ENCODE data around the gene ZNF783.
"Not testable (repeated sequence)": the region's sequence is repeated elsewhere in the genome, so short reads cannot be mapped to it uniquely, and the experiment has no call there.

ZNF783 gene

DNA sequence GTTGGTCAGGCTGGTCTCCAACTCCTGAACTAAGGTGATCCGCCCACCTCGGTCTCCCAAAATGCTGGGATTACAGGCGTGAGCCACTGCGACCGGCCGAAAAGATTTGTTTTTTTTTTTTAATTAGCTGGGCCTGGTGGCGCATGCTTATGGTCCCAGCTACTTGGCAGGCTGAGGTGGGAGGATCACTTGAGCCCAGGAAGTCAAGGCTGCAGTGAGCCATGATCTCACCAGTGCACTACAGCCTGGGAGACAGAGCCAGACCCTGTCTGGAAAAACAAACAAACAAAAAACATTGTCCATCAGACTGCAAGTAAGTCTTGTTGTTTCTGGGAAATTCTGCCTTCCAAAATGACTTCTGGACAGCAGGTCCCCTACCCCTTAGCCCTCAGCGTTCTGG, 38.8 kb upstream of the ZNF783 start:
- TF ChIP-seq, protein P1, sequence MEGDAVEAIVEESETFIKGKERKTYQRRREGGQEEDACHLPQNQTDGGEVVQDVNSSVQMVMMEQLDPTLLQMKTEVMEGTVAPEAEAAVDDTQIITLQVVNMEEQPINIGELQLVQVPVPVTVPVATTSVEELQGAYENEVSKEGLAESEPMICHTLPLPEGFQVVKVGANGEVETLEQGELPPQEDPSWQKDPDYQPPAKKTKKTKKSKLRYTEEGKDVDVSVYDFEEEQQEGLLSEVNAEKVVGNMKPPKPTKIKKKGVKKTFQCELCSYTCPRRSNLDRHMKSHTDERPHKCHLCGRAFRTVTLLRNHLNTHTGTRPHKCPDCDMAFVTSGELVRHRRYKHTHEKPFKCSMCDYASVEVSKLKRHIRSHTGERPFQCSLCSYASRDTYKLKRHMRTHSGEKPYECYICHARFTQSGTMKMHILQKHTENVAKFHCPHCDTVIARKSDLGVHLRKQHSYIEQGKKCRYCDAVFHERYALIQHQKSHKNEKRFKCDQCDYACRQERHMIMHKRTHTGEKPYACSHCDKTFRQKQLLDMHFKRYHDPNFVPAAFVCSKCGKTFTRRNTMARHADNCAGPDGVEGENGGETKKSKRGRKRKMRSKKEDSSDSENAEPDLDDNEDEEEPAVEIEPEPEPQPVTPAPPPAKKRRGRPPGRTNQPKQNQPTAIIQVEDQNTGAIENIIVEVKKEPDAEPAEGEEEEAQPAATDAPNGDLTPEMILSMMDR (IDR thresholded peaks at IDR 0.05; ENCODE audit: low read depth, low read length), result no peak
- DNase-seq (ENCODE audit: extremely low read depth, low read depth), result no peak

GRCh38 chr7:149223761-149224160, 38.2 kb upstream of the ZNF783 start:
- no peak for DNase-seq (ENCODE audit: extremely low read depth, low read depth)
- TF ChIP-seq, protein P1 (IDR thresholded peaks at IDR 0.05; ENCODE audit: low read depth, low read length), result no peak

DNA sequence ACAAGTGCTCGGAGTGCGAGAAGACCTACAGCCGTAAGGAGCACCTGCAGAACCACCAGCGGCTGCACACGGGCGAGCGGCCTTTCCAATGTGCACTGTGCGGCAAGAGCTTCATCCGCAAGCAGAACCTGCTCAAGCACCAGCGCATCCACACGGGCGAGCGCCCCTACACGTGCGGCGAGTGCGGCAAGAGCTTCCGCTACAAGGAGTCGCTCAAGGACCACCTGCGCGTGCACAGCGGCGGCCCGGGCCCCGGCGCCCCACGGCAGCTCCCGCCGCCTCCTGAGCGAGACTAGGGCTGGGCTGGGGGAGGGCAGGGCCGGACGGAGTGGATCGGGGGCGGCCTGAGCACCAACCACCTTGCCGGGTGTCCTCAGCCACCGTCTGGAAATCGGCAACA, 37.6 kb upstream of the ZNF783 start:
- DNase-seq (ENCODE audit: extremely low read depth, low read depth), result no peak
- TF ChIP-seq, protein P1 (IDR thresholded peaks at IDR 0.05; ENCODE audit: low read depth, low read length), result no peak

- TF ChIP-seq, protein P1 (IDR thresholded peaks at IDR 0.05; ENCODE audit: low read depth, low read length), result no peak
- DNase-seq (ENCODE audit: extremely low read depth, low read depth), result no peak
These were observed 36.9 kb upstream of the ZNF783 start for GRCh38 chr7:149225106-149225505.

DNA sequence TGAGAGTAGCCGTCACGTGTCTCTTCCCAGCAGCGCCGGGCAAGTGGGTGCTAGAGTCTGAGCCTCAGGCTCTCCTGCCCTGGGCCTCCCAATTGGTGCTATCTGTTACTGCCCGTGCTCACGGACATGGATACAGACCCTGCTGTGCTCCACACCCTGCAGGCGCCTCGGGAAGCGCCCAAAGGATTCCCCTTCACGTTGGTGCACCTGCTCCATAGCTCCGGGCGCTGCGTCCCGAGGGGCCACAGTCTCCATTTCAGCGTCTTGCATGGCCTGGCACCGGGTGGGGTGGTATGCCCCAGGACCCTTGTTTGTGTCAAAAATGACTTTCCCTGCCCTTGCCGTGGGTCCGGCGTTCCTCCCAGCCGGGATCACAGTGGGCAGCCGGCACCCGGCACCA, 36.3 kb upstream of the ZNF783 start:
- TF ChIP-seq, protein P1 (IDR thresholded peaks at IDR 0.05; ENCODE audit: low read depth, low read length), result no peak
- DNase-seq (ENCODE audit: extremely low read depth, low read depth), result no peak

DNA sequence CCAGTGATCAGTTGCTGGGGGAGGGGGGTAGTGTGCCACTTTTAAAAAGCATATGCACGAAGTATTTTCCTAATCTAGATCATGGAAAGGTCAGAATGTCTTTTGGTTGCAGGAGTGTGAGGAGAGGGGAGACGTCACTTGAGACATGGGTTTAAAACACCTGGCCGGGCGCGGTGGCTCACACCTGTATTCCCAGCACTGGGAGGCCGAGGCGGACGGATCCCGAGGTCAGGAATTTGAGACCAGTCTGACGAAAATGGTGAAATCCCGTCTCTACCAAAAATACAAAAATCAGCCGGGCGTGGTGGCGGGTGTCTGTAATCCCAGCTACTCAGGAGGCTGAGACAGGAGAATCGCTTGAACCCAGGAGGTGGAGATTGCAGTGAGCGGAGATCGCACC, 35.6 kb upstream of the ZNF783 start:
- not testable (repeated sequence) for DNase-seq (ENCODE audit: extremely low read depth, low read depth)

GRCh38 chr7:149226840-149227494, 35.0 kb upstream of the ZNF783 start:
- TF ChIP-seq, protein P1 (IDR thresholded peaks at IDR 0.05; ENCODE audit: low read depth, low read length), result no peak
- no peak for DNase-seq (ENCODE audit: extremely low read depth, low read depth)

DNA sequence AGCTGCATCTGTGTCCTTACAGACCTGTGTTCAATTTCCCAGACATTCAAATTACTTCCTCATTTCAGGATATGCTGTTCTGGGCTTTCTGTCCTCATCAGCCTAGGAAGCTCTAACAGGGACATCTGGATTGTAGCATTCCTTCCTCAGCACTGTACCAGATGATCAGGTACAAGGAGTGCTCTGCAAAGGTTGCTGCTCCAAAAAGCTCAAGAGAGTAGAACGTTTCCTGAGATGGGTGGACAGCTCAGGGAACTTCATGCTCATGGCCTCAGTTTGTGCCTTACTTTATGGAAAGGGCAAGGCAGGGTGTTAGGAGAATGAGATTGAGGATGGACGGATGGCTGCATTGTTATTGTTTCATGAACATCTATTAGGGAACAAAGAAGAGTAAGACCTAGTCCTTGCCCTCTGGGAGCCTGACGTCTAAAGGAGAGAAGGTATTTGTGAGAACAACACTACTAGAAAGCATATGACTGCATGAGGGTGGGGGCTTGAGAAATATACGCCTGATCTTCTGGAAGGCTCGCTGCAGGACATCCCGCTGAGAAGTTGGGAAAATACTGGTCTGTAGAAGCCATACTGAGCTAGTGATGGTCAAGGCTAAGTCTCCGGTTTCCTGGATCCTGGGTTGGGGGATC, 33.0 kb upstream of the ZNF783 start:
- TF ChIP-seq, protein P1 (IDR thresholded peaks at IDR 0.05; ENCODE audit: low read depth, low read length), result no peak
- DNase-seq (ENCODE audit: extremely low read depth, low read depth), result no peak
